HCEC 1CT (cell line): ENCODE results near the gene TMEM134.

ENCODE experiments used
- DNase-seq: peaks from one replicate; pipeline ENCODE4 v3.0.0-alpha.2; 2017

TMEM134 gene

GRCh38 chr11:67420646-67421429 lies 48.2 kb downstream of the TMEM134 start:
- peak; percentile 81 for DNase-seq

GRCh38 chr11:67420147-67420645 lies 48.9 kb downstream of the TMEM134 start:
- DNase-seq: no peak

GRCh38 chr11:67419325-67420049 lies 49.6 kb downstream of the TMEM134 start:
- DNase-seq: no peak

GRCh38 chr11:67418476-67419281 lies 50.4 kb downstream of the TMEM134 start:
- DNase-seq: no peak

- no peak for DNase-seq
These were observed 51.6 kb downstream of the TMEM134 start for GRCh38 chr11:67417425-67417824.

GRCh38 chr11:67416416-67417335 lies 52.4 kb downstream of the TMEM134 start:
- no peak for DNase-seq

GRCh38 chr11:67415501-67416304 lies 53.3 kb downstream of the TMEM134 start, which contains the start of gene CARNS1:
TSS of gene CARNS1 (plus strand) at chr11:67415678. CDS start at chr11:67416200, 522 bp downstream.
- DNase-seq: no peak

- no peak for DNase-seq
These were observed 55.7 kb downstream of the TMEM134 start for GRCh38 chr11:67413266-67413849.

- no peak for DNase-seq
These were observed 56.4 kb downstream of the TMEM134 start for GRCh38 chr11:67412495-67413179.

- DNase-seq: no peak
These were observed 57.3 kb downstream of the TMEM134 start for GRCh38 chr11:67411785-67412152.
